CD8-positive, alpha-beta memory T cell (primary cell): ENCODE measurements around the gene TRIM3. TPM values are rescaled to one million over a fixed set of nuclear protein-coding genes. Genes with fewer than 3 reads are reported as not detected.

Source experiments
- CTCF ChIA-PET: fragments of 350-600 bp; sonication (Branson Sonifier 250); formaldehyde crosslinking; loops from one replicate; lab custom pipeline; 2021; ENCODE audit warnings: antibody characterized with exemption; lab: Charles Lee
- POLR2A ChIA-PET: fragments of 350-600 bp; sonication (Branson Sonifier 250); formaldehyde crosslinking; loops from one replicate; lab custom pipeline; 2021; ENCODE audit warnings: antibody characterized with exemption; lab: Charles Lee
- DNase-seq, 5 donors: peaks; one replicate each; pipeline versions ENCODE4 v3.0.0 to v3.0.0-alpha.2; 2020 to 2022; ENCODE audit warnings: mixed read lengths in 1 of 5
- H3K27ac ChIP-seq: one replicate; pipeline ENCODE4 v1.7.0; 2013; ENCODE audit warnings: low read depth, mild to moderate bottlenecking, low read length, moderate library complexity
- H3K27me3 ChIP-seq: 2 replicates; pipeline ENCODE4 v1.7.0; 2013; ENCODE audit warnings: low read length, mild to moderate bottlenecking; ENCODE audit not compliant: insufficient read depth, poor library complexity, severe bottlenecking
- H3K36me3 ChIP-seq: 2 replicates; pipeline ENCODE4 v1.7.0; 2013; ENCODE audit warnings: mild to moderate bottlenecking, low read length, moderate library complexity; ENCODE audit not compliant: insufficient read depth
- H3K4me1 ChIP-seq: 2 replicates; pipeline ENCODE4 v1.7.0; 2013; ENCODE audit warnings: mild to moderate bottlenecking, low read length, moderate library complexity; ENCODE audit not compliant: insufficient read depth
- H3K4me3 ChIP-seq: 2 replicates; pipeline ENCODE4 v1.7.0; 2013; ENCODE audit warnings: mild to moderate bottlenecking, low read length
- H3K9me3 ChIP-seq: 2 replicates; pipeline ENCODE4 v1.7.0; 2013; ENCODE audit warnings: mild to moderate bottlenecking, low read length
- H3K27ac Mint-ChIP-seq, 8 donors: one replicate each; pipeline ENCODE4 v1.8.0; 2020 to 2021; ENCODE audit warnings: mixed read lengths in 8 of 8, mild to moderate bottlenecking in 6 of 8, inconsistent platforms in 3 of 8, moderate library complexity in 3 of 8
- H3K27me3 Mint-ChIP-seq, 2 donors: one replicate each; pipeline ENCODE4 v1.8.0; 2020 to 2021; ENCODE audit warnings: mixed read lengths in 2 of 2, mild to moderate bottlenecking in 1 of 2, moderate library complexity in 1 of 2
- H3K36me3 Mint-ChIP-seq, 3 donors: one replicate each; pipeline ENCODE4 v1.8.0; 2020 to 2021; ENCODE audit warnings: mixed read lengths in 3 of 3, inconsistent platforms in 1 of 3, mild to moderate bottlenecking in 1 of 3
- H3K4me1 Mint-ChIP-seq, 3 donors: one replicate each; pipeline ENCODE4 v1.8.0; 2020 to 2021; ENCODE audit warnings: mixed read lengths in 3 of 3, inconsistent platforms in 1 of 3, mild to moderate bottlenecking in 1 of 3
- H3K4me3 Mint-ChIP-seq, 7 donors: one replicate each; pipeline ENCODE4 v1.8.0; 2020 to 2021; ENCODE audit warnings: mixed read lengths in 7 of 7, mild to moderate bottlenecking in 6 of 7, moderate library complexity in 4 of 7, inconsistent platforms in 2 of 7
- H3K9me3 Mint-ChIP-seq, 5 donors: one replicate each; pipeline ENCODE4 v1.8.0; 2020 to 2022; ENCODE audit warnings: mixed read lengths in 5 of 5, mild to moderate bottlenecking in 3 of 5, moderate library complexity in 2 of 5, inconsistent platforms in 1 of 5
- polyA plus RNA-seq: library from polyadenylated mRNA; unstranded; fragments of 300-500 nt; fragmentation: Illumina TruSeq; gene quantifications from one replicate; pipeline ENCODE4 v1.2.3, GENCODE V29; 2021
- total RNA-seq, 2 experiments: library from RNA; stranded (reverse); gene quantifications; one replicate each; pipeline ENCODE4 v1.2.3, GENCODE V29; 2021

The TRIM3 gene
- total and polyA plus RNA-seq, 3 experiments from 2014 or later: 2.4 to 6.8 (median 6.4) TPM

DNA sequence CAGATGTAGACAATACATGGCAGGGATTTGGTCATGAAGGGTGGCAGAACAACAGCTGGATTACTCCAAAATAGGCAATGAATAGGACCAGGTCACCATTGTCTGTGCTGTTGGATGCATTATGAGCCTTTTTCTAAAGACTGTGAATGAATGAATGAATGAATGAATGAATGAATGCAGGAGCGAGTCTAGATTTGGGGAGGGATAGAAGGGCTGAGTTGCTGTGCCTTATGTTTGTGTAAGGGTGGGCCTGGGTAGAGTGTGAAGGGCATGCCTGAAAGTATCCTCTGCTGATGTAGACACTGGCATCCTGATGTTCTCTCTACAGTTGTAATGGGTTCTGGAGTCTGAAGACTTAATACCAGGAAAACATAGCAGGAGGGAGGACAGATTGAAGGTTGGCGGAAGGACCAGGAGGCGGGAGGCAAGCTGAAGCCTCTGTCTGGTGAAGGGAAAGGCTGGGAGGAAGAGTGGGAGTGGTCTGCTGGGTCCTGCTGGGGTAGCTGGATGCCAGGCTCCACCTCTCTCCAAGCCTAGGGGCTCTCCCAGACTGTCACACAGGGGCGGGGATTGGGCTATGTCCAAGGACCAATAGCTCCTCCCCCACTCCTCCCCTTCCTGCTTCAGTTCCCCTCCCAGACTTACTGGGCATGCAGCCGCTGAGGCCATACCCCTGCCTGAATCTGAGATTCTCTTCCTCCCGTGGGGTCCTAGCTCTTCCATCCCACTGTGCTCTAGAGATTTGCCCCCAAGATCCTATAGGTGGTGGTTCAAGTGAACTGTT, 4.8 kb downstream of the TRIM3 start:
- H3K27me3 ChIP-seq: no peaks in the 10 kb centered on the region
- H3K36me3 Mint-ChIP-seq: peaks cover 3 to 15% (median 12%) of the 10 kb centered on the region in 3 donors

DNA sequence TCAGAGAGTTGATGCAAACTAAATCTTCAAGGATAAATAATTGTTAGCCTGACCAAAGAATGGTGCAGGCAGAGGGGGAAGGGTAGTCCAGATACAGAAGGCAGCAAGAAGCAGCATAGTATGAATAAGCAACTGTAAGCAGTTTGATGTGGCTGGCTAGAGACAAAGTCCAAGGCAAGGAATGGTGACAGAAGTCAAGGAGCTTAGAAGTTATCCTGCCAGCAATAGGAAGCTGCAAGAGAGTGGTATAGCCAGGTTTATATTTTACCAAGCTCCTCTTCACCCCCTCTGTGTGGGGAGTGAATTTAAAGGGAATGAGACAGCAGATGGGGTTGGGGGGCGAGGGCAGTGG, 14.7 kb downstream of the TRIM3 start:
- H3K9me3 Mint-ChIP-seq: no peaks in the 10 kb centered on the region
- Histone ChIP-seq H3K27me3 (no peaks in the 10 kb centered on the region), H3K4me3 (no peak overlapping the region), H3K36me3 (peaks cover 6% of the 10 kb centered on the region), H3K27ac (no peak overlapping the region), H3K4me1 (no peaks in the 10 kb centered on the region), H3K9me3 (no peaks in the 10 kb centered on the region)
- no peak for DNase-seq
- H3K27me3 Mint-ChIP-seq: peaks cover 0 to 3% of the 10 kb centered on the region in 2 donors
- no peak overlapping the region for H3K4me3 Mint-ChIP-seq
- no peaks in the 10 kb centered on the region for H3K4me1 Mint-ChIP-seq
- ChIA-PET CTCF (interaction anchor here (0.7 to 1.4 kb wide), 2 partner anchors 18 to 80 kb away, joined by 3 to 5 read pairs; partner anchors contain the start of gene HPX), POLR2A (no interaction called here)
- peak overlapping the region in 1 of 8 donors; percentile 39 for H3K27ac Mint-ChIP-seq
- H3K36me3 Mint-ChIP-seq: peaks cover 16 to 51% (median 26%) of the 10 kb centered on the region in 3 donors

More for the DNA sequence above, 4.8 kb downstream of the TRIM3 start:
- Histone ChIP-seq H3K9me3 (no peaks in the 10 kb centered on the region), H3K27ac (no peak overlapping the region), H3K4me3 (no peak overlapping the region), H3K4me1 (peaks cover 10% of the 10 kb centered on the region), H3K36me3 (no peaks in the 10 kb centered on the region)
- H3K27me3 Mint-ChIP-seq: no peaks in the 10 kb centered on the region
- no peak for DNase-seq
- CTCF ChIA-PET: interaction anchor here (1.0 to 1.3 kb wide), 3 partner anchors 12 to 165 kb away, joined by 3 to 5 read pairs (median 4); partner anchors contain the start of genes ARFIP2 and TIMM10B
- no peak overlapping the region for H3K4me3 Mint-ChIP-seq
- POLR2A ChIA-PET: no interaction called here
- H3K4me1 Mint-ChIP-seq: peaks cover 13 to 18% (median 15%) of the 10 kb centered on the region in 3 donors
- H3K27ac Mint-ChIP-seq: no peak overlapping the region
- H3K9me3 Mint-ChIP-seq: no peaks in the 10 kb centered on the region

DNA sequence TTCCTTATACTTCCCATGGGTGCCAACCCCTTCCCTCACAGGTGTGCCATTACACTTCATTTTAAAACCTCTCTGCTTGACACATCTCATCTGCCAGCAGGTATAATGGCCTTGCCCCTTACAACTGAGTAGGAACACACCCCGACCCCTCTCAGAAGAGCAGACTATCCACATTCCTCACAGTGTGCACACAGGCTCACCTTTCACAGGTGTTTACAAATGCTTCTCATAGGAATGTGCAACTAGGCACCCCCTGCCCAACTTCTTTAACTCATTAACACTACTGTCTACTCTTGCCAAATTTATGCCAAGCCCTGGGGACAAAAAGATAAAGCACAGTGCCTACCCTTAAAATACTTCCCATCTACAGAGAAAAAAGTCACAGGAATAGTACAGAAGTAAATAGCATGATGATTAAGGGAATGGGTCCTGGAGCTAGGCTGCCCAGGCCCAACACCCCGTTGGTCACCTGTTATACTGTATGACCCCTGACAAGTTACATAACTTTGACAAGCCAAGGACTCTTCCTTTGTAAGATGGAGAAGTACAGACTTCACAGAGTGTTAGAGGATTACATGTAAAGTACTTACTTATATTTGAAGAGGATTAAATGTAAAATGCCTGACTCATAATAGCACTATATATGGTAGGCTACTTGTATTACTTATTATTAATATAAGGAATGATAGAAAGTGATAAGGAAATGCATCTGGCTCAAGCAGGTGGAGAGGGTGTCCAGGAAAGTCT, 15.2 kb downstream of the TRIM3 start:
- Histone ChIP-seq H3K9me3 (no peaks in the 10 kb centered on the region), H3K4me1 (no peaks in the 10 kb centered on the region), H3K27ac (no peak overlapping the region), H3K36me3 (peaks cover 6% of the 10 kb centered on the region), H3K4me3 (no peak overlapping the region), H3K27me3 (no peaks in the 10 kb centered on the region)
- no peak for DNase-seq
- H3K36me3 Mint-ChIP-seq: peaks cover 13 to 49% (median 25%) of the 10 kb centered on the region in 3 donors
- peaks cover 0 to 3% of the 10 kb centered on the region in 2 donors for H3K27me3 Mint-ChIP-seq
- H3K4me1 Mint-ChIP-seq: no peaks in the 10 kb centered on the region
- H3K27ac Mint-ChIP-seq: peak overlapping the region in 2 of 8 donors; percentile 12 to 39
- H3K9me3 Mint-ChIP-seq: no peaks in the 10 kb centered on the region
- H3K4me3 Mint-ChIP-seq: no peak overlapping the region
- ChIA-PET POLR2A (no interaction called here), CTCF (interaction anchor here (1.4 kb wide), 1 partner anchor 80 kb away, joined by 5 read pairs; no protein-coding TSS in a partner anchor)

DNA sequence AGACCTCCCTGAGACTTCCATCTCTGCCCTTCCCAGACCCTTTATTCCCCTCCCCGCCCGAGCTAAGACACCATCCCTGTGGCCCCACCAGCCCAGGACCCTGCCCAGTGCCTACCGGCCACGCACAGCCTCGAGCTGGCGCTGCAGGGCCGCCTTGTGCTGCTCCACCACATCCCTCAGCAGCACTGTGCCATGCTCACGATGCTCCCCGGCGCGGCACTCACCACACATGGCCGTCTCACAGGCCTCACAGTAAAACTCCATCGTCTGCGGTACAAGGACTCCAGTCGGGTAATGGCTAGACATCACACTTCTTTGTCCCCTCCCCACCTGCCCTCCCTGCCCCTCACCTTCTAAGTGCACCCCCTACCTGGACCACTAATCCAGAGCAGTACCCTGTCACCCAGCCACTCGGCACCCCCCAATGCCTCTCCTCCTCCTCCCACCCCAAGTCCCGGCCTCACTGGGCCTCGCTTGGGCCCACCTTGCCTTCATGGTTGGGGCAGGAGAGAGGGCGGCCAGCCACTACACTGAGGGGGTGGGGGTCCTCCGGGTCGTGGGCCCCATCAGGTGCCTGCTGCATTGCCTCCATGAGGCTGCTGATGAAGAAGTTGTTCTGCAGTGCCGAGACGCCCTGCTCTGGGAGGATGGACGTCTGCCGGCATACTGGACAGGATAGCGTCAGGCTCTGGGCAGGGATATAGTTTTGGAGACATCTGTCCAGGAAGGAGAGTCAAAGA, 16.0 kb downstream of the TRIM3 start:
- Mint-ChIP-seq H3K9me3 (no peaks in the 10 kb centered on the region), H3K4me1 (no peaks in the 10 kb centered on the region), H3K27ac (peak overlapping the region in 1 of 8 donors; percentile 58), H3K36me3 (peaks cover 10 to 51% (median 26%) of the 10 kb centered on the region in 3 donors), H3K4me3 (no peak overlapping the region), H3K27me3 (peaks cover 0 to 3% of the 10 kb centered on the region in 2 donors)
- no peak for DNase-seq
- ChIA-PET CTCF (no interaction called here), POLR2A (no interaction called here)
- Histone ChIP-seq H3K27me3 (no peaks in the 10 kb centered on the region), H3K4me3 (no peak overlapping the region), H3K27ac (no peak overlapping the region), H3K4me1 (no peaks in the 10 kb centered on the region), H3K36me3 (peaks cover 6% of the 10 kb centered on the region), H3K9me3 (no peaks in the 10 kb centered on the region)

DNA sequence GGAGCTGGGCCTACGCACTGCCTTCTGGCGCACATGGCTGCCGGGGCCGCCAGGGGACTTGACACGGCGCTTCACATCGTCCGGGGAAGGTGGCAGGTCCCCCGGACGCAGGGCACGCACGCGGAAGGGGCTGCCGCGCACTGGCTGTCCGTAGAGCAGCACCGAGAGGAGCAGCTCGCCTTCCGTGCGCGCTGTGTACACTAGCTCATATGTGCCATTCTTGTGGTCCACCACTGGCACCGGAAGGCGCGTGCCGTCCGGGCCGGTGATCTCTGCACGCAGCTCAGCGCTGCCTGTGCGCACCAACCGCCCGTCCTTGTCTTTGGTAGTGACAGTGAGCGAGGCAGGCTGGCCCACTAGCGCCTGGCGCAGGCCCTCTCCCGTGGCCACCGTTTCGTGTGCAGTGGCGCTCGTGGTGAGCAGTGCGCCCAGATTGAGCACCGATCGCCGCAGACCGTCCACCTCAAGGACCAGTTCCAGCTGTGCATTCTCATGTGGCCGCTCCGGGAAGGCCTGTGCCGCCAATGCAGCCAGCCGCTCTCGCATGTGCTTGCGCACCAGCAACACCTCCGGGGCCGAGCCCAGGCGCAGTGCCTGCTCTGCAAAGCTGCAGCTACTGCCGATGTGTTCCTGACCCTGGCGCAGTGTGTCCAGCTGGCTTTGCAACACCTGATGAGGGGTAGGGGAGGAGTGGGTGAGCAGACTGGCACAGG, 17.2 kb downstream of the TRIM3 start:
- H3K36me3 Mint-ChIP-seq: peaks cover 9 to 54% (median 27%) of the 10 kb centered on the region in 3 donors

DNA sequence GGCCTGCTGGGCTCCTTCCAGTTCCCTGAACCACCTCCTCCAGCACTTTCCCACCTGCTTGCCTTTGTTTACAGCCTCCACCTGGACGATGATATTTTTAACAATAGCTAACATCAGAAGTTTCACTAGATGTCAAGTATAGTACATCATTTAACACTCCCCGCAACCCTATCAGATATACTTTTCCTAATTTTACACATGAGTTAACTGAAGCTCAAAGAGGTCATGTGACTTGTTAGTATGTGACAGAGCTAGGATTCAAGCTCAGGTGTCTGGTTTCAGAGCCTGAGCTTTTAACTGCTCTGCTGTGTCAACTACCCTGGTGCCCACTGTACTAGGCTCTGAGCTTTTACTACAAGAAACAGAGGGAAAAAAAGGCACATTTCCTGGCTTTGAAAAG, 18.7 kb downstream of the TRIM3 start:
- no peaks in the 10 kb centered on the region for H3K9me3 ChIP-seq
- ChIA-PET POLR2A (interaction anchor here (0.9 kb wide), 1 partner anchor 76 kb away, joined by 3 read pairs; no protein-coding TSS in a partner anchor), CTCF (interaction anchor here (1.3 to 5.0 kb wide), 6 partner anchors 10 to 213 kb away, joined by 3 to 27 read pairs (median 4); no protein-coding TSS in a partner anchor)
- Mint-ChIP-seq H3K27ac (no peak overlapping the region), H3K9me3 (no peaks in the 10 kb centered on the region), H3K36me3 (peaks cover 5 to 49% (median 22%) of the 10 kb centered on the region in 3 donors), H3K4me3 (no peak overlapping the region), H3K4me1 (no peaks in the 10 kb centered on the region), H3K27me3 (peaks cover 0 to 3% of the 10 kb centered on the region in 2 donors)
- DNase-seq: no peak
- no peak overlapping the region for H3K4me3 ChIP-seq
- no peaks in the 10 kb centered on the region for H3K27me3 ChIP-seq
- no peak overlapping the region for H3K27ac ChIP-seq
- peaks cover 6% of the 10 kb centered on the region for H3K36me3 ChIP-seq
- H3K4me1 ChIP-seq: no peaks in the 10 kb centered on the region

More for the DNA sequence above, 17.2 kb downstream of the TRIM3 start:
- no peak overlapping the region for H3K4me3 Mint-ChIP-seq
- POLR2A ChIA-PET: no interaction called here
- H3K27me3 Mint-ChIP-seq: peaks cover 0 to 3% of the 10 kb centered on the region in 2 donors
- no peak overlapping the region for H3K27ac Mint-ChIP-seq
- DNase-seq: no peak
- H3K27me3 ChIP-seq: no peaks in the 10 kb centered on the region
- no peaks in the 10 kb centered on the region for H3K9me3 Mint-ChIP-seq
- H3K36me3 ChIP-seq: peaks cover 6% of the 10 kb centered on the region
- no peak overlapping the region for H3K27ac ChIP-seq
- H3K9me3 ChIP-seq: no peaks in the 10 kb centered on the region
- CTCF ChIA-PET: interaction anchor here (0.7 to 1.9 kb wide), 3 partner anchors 13 to 21 kb away, joined by 3 to 5 read pairs (median 4); no protein-coding TSS in a partner anchor
- H3K4me3 ChIP-seq: no peak overlapping the region
- no peaks in the 10 kb centered on the region for H3K4me1 ChIP-seq
- H3K4me1 Mint-ChIP-seq: no peaks in the 10 kb centered on the region

DNA sequence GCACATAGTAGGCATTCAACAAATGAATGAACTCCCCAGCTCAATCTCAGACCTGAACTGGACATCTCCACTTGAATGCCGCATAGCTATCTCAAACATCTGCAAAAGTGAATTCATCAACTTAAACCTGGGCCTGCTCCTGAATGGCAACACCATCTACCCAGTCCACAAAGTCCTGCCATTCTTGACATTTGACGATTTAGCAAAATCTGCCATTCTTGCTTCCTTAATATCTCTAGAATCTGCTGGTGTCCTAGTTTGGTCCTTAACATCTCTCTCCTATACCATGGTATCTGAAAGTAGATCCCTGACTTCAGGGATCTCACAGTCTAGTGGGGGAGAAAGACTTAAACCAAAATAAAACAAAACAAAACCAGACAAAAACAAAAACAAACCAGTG, 20.6 kb downstream of the TRIM3 start:
- Histone ChIP-seq H3K27me3 (no peaks in the 10 kb centered on the region), H3K4me1 (no peaks in the 10 kb centered on the region), H3K9me3 (no peaks in the 10 kb centered on the region), H3K36me3 (peaks cover 6% of the 10 kb centered on the region), H3K27ac (no peak overlapping the region), H3K4me3 (no peak overlapping the region)
- no peak overlapping the region for H3K4me3 Mint-ChIP-seq
- no peak overlapping the region for H3K27ac Mint-ChIP-seq
- H3K9me3 Mint-ChIP-seq: no peaks in the 10 kb centered on the region
- peaks cover 0 to 3% of the 10 kb centered on the region in 2 donors for H3K27me3 Mint-ChIP-seq
- DNase-seq: no peak
- ChIA-PET CTCF (interaction anchor here (1.2 to 5.0 kb wide), 5 partner anchors 10 to 90 kb away, joined by 3 to 27 read pairs (median 6); partner anchors contain the start of gene HPX), POLR2A (interaction anchor here (1.1 kb wide), 1 partner anchor 74 kb away, joined by 3 read pairs; no protein-coding TSS in a partner anchor)
- peaks cover 5 to 46% (median 18%) of the 10 kb centered on the region in 3 donors for H3K36me3 Mint-ChIP-seq
- H3K4me1 Mint-ChIP-seq: no peaks in the 10 kb centered on the region
